HEK293T (cell line): ENCODE results near the gene ARAP2.

Source experiments
- ARNT ChIP-seq: fragments of 450-650 bp; IDR thresholded peaks from 2 replicates; pipeline ENCODE4 v1.6.1; 2017; ENCODE audit warnings: mild to moderate bottlenecking
- BHLHE40 ChIP-seq: fragments of 450-650 bp; IDR thresholded peaks from 2 replicates; pipeline ENCODE4 v1.6.1; 2016; ENCODE audit warnings: mild to moderate bottlenecking, moderate library complexity, borderline replicate concordance
- ELF4 ChIP-seq: fragments of 450-650 bp; IDR thresholded peaks from 2 replicates; pipeline ENCODE4 v1.6.1; 2017; ENCODE audit warnings: antibody characterized with exemption
- FOXA1 ChIP-seq: fragments of 450-650 bp; IDR thresholded peaks from 2 replicates; pipeline ENCODE4 v1.6.1; 2016; ENCODE audit warnings: mild to moderate bottlenecking
- FOXK2 ChIP-seq: fragments of 450-650 bp; IDR thresholded peaks from 2 replicates; pipeline ENCODE4 v1.6.1; 2016; ENCODE audit warnings: mild to moderate bottlenecking
- FOXM1 ChIP-seq: fragments of 450-650 bp; IDR thresholded peaks from 2 replicates; pipeline ENCODE4 v1.6.1; 2017; ENCODE audit warnings: mild to moderate bottlenecking, borderline replicate concordance
- L3MBTL2 ChIP-seq: fragments of 450-650 bp; conservative IDR thresholded peaks from 2 replicates; pipeline ENCODE4 v1.6.1; 2016; ENCODE audit warnings: mild to moderate bottlenecking
- PKNOX1 ChIP-seq: fragments of 450-650 bp; IDR thresholded peaks from 2 replicates; pipeline ENCODE4 v1.6.1; 2016
- SP1 ChIP-seq: fragments of 450-650 bp; IDR thresholded peaks from 2 replicates; pipeline ENCODE4 v1.6.1; 2017
- SUZ12 ChIP-seq: fragments of 450-650 bp; IDR thresholded peaks from 2 replicates; pipeline ENCODE4 v1.6.1; 2016; ENCODE audit warnings: mild to moderate bottlenecking
- ZNF384 ChIP-seq: fragments of 450-650 bp; IDR thresholded peaks from 2 replicates; pipeline ENCODE4 v1.6.1; 2016

DNA sequence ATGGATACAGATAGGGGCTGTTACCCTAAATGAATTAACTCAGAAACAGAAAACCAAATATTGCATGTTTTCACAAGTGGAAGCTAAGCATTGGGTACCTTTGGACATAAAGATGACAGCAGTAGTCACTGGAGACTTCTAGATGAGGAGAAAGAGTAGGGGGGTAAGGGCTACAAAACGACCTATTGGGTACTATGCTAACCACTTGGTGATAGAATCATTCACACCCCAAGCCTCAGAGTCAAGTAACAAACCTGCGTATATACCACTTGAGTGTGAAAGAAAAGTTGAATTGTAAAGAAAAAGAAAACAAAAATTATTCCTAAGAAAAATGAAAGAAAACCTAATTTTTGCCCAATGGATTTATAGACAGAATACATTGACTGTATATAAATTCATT is 7.7 kb upstream of the ARAP2 start:
- TF ChIP-seq FOXA1: no peak
- no peak for TF ChIP-seq L3MBTL2
- no peak for TF ChIP-seq PKNOX1
- no peak for TF ChIP-seq SP1
- TF ChIP-seq BHLHE40: no peak
- no peak for TF ChIP-seq FOXM1
- TF ChIP-seq ARNT: no peak
- no peak for TF ChIP-seq ELF4
- no peak for TF ChIP-seq FOXK2
- TF ChIP-seq ZNF384: no peak
- no peak for TF ChIP-seq SUZ12
